ENCODE data around the gene GLI1. TPM values are rescaled to one million over a fixed set of nuclear protein-coding genes. Genes with fewer than 3 reads are reported as not detected.
A peak's percentile ranks its signal among the peaks of the same experiment; 100 is the strongest.

Gene GLI1
- total RNA-seq, 1 experiment from 2014 or later: 25.8 TPM

DNA sequence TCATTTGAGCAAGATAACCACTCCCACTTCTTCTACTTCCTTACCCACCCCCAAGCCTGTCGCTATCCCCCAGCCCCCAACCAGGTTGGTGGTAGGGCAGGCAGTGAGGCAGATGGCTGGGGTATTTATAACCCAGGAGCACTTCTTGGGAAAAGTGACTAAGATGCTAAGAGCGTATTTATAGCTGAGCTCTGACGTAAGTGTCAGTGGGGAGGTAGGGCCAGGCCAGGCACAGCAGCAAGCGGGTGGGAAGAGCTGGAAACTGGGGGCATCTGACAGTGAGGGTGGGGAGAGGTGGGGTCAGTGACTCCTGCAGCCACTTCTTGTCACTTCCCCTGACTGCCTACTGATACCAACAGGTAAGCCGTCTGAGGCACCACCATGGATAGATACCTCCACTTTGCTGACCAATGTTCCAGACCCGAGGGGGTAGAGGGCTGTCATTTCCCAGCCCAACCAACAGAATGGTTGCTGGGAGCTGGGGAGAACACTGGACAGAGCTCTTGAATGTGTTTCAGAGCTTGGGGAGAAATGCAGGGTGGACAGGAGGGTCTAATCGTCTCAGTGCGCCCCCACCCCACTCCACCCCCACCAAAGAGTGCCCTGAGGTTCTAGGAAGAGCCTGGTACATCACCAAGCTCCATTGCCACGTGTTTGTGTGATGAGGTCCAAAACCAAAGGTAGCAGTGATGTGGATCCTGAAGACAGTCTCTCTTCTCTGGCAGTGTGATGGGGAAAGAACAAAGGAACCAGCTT, 7.2 kb upstream of the GLI1 start:
- WGBS (ENCODE audit: extremely low coverage, insufficient read length, low lambda C conversion rate): no CpG with 5 or more reads among the region's 9 CpGs
- no peak overlapping the region; a peak in 1 of 5 replicates for H3K4me3 Mint-ChIP-seq
- H4K20me1 ChIP-seq (ENCODE audit: control insufficient read depth, insufficient read depth, insufficient read length): no peaks in the 10 kb centered on the region
- H3K9ac ChIP-seq (ENCODE audit: extremely low read depth, insufficient read length, low read length): no peak overlapping the region
- peak overlapping the region in 1 of 3 experiments; percentile 44; a peak in 3 of 7 replicates for H3K27ac Mint-ChIP-seq
- no peak overlapping the region for H2BK5ac ChIP-seq (ENCODE audit: insufficient read length, low read length)
- no peak overlapping the region for H3T11ph ChIP-seq (ENCODE audit: low read length)
- H2AFZ ChIP-seq (ENCODE audit: low read length): no peak overlapping the region
- no peak overlapping the region for H3K23ac ChIP-seq (ENCODE audit: insufficient read length, low read depth, low read length)
- H2AK5ac ChIP-seq (ENCODE audit: insufficient read length, low read length): no peak overlapping the region
- H2BK15ac ChIP-seq (ENCODE audit: low read depth, low read length): no peak overlapping the region
- H3K9me3 Mint-ChIP-seq: no peaks in the 10 kb centered on the region
- no peak overlapping the region for H3K27ac ChIP-seq (ENCODE audit: insufficient read length, low read depth, low read length)
- TF ChIP-seq CTCF (conservative IDR thresholded peaks at IDR 0.05): no peak
- H3K4ac ChIP-seq (ENCODE audit: low read depth, low read length): no peak overlapping the region
- H3K4me2 ChIP-seq (ENCODE audit: insufficient read depth, insufficient read length, low read length): no peak overlapping the region
- H3K79me1 ChIP-seq (ENCODE audit: insufficient read depth, low read depth, low read length, poor library complexity, severe bottlenecking): no peaks in the 10 kb centered on the region
- no peak overlapping the region for H2BK12ac ChIP-seq (ENCODE audit: insufficient read length, low read depth, low read length)
- no peaks in the 10 kb centered on the region for H3K79me2 ChIP-seq (ENCODE audit: insufficient read depth, low read length)
- peaks cover 37 to 47% of the 10 kb centered on the region in 2 experiments for H3K4me1 Mint-ChIP-seq
- no peak overlapping the region for H2BK20ac ChIP-seq (ENCODE audit: low read depth, low read length, poor library complexity, severe bottlenecking)
- H3K18ac ChIP-seq (ENCODE audit: insufficient read length, low read depth, low read length): no peak overlapping the region
- peaks cover 15% of the 10 kb centered on the region for H3K23me2 ChIP-seq (ENCODE audit: insufficient read length, low read depth, low read length, poor library complexity, severe bottlenecking)
- no peaks in the 10 kb centered on the region for H3K9me3 ChIP-seq (ENCODE audit: control insufficient read depth, low read depth, low read length)
- peaks cover 0 to 2% (median 0%) of the 10 kb centered on the region in 3 experiments; a peak in 2 of 7 replicates for H3K36me3 Mint-ChIP-seq (ENCODE audit: insufficient read depth in 1 of 3, low read depth in 3 of 3)
- H2BK120ac ChIP-seq (ENCODE audit: low read depth, low read length, poor library complexity, severe bottlenecking): no peak overlapping the region
- peaks cover 1% of the 10 kb centered on the region for H3K27me3 Mint-ChIP-seq (ENCODE audit: low read depth)
- DNase-seq: no peak
- no peak overlapping the region for H3K14ac ChIP-seq (ENCODE audit: insufficient read depth, low read length)
- H3K4me1 ChIP-seq (ENCODE audit: insufficient read depth, low read length): no peaks in the 10 kb centered on the region; the same call in 1 of the 2 replicates
- H3K56ac ChIP-seq (ENCODE audit: insufficient read length, low read depth, low read length): no peak overlapping the region
- no peak overlapping the region for H4K8ac ChIP-seq (replicated peaks; ENCODE audit: insufficient read length, low read depth, low read length)
- H4K91ac ChIP-seq (ENCODE audit: insufficient read length, low read depth, low read length): no peak overlapping the region
- H4K5ac ChIP-seq (ENCODE audit: insufficient read length, low read depth, low read length): no peak overlapping the region
- no peaks in the 10 kb centered on the region for H3K27me3 ChIP-seq (ENCODE audit: insufficient read depth, low read length)

Measured in H9 (cell line).